Psoas muscle (tissue), 7 donors: ENCODE measurements around the gene PIK3C2A. TPM values are rescaled to one million over a fixed set of nuclear protein-coding genes. Genes with fewer than 3 reads are reported as not detected.

Source experiments
- polyA plus RNA-seq, 3 donors: library from polyadenylated mRNA; stranded (reverse); fragments of 200-250 nt; gene quantifications; one replicate each; pipeline ENCODE4 v1.2.3, GENCODE V29; 2013
- total RNA-seq, 4 donors: library from RNA; stranded (reverse); fragmentation: NEBNext Ultra II Directional in 2 of 4; extraction: Animal tissue kit (Norgen Biotek cat#: 25700) in 2 of 4; gene quantifications; one replicate each; pipeline versions ENCODE4 v1.2.1 to v1.2.4, GENCODE V29; 2021 to 2023
- donor health status: healthy with polysubstance abuse.
- donor health status: DM: no; HTN: no; CAD: no; lungs with moderate emphysema.
- donor health status: Bipolar disorder and iron deficiency.
- donor health status: healthy.
- donor health status: DM: no; HTN: no; CAD: no.
- donor health status: DM: no; HTN: no; CAD: no.
- donor health status: DM: yes; HTN: yes; CAD: no.

Gene PIK3C2A
- total and polyA plus RNA-seq, 7 donors, result 3.1 to 16.6 (median 14.0) TPM

Other genes with a start within 250 kb of the PIK3C2A start
- 1 to 10 TPM; 1.2 to 2.6 (median 1.5) TPM for gene PLEKHA7, start 193.6 kb downstream of the PIK3C2A start, total RNA-seq
- gene PLEKHA7, start 193.6 kb downstream of the PIK3C2A start, polyA plus RNA-seq, result 1 to 10 TPM in 2 of 3 donors, under 1 TPM in 1; 0.74 to 1.2 (median 1.1) TPM
- gene RPS13, start 130.3 kb downstream of the PIK3C2A start, total RNA-seq, result 1,000 to 10,000 TPM in 2 of 4 donors, 100 to 1,000 TPM in 2; 717 to 1,079 (median 1,007) TPM
- 1,000 to 10,000 TPM; 1,994 to 2,310 (median 2,088) TPM for gene RPS13, start 130.3 kb downstream of the PIK3C2A start, polyA plus RNA-seq
- 10 to 100 TPM; 20.4 to 42.3 (median 26.8) TPM for gene NUCB2, start 68.8 kb upstream of the PIK3C2A start, total RNA-seq
- 10 to 100 TPM; 24.2 to 35.7 (median 31.5) TPM for gene NUCB2, start 68.8 kb upstream of the PIK3C2A start, polyA plus RNA-seq
- under 1 TPM; 0.09 to 0.71 (median 0.17) TPM for gene NCR3LG1, start 143.8 kb upstream of the PIK3C2A start, total RNA-seq
- under 1 TPM; 0.01 to 0.18 (median 0.14) TPM for gene NCR3LG1, start 143.8 kb upstream of the PIK3C2A start, polyA plus RNA-seq
- 100 to 1,000 TPM in 2 of 4 donors, 10 to 100 TPM in 2; 88.4 to 173 (median 126) TPM for gene KCNJ11, start 180.7 kb upstream of the PIK3C2A start, total RNA-seq
- gene KCNJ11, start 180.7 kb upstream of the PIK3C2A start, polyA plus RNA-seq, result 10 to 100 TPM; 66.5 to 87.5 (median 86.8) TPM